ENCODE results near the gene TOGARAM2.

TOGARAM2 gene

GRCh38 chr2:28981016-28981441, at the start of gene TOGARAM2:
TSS of gene TOGARAM2 (plus strand) at chr2:28981298. CDS start at chr2:28994835, 13,537 bp downstream.
- TF ChIP-seq CTCF (conservative IDR thresholded peaks at IDR 0.05): no peak
- no peak for TF ChIP-seq ZFX (IDR thresholded peaks at IDR 0.05)
- no peak within 1 kb of the TSS for H3K27ac ChIP-seq

GRCh38 chr2:28934769-28935168, 46.3 kb upstream of the TOGARAM2 start:
- TF ChIP-seq ZFX (IDR thresholded peaks at IDR 0.05) (no peak), CTCF (conservative IDR thresholded peaks at IDR 0.05) (no peak)
- H3K27ac ChIP-seq: no peak overlapping the region

GRCh38 chr2:28941008-28941407, 40.1 kb upstream of the TOGARAM2 start:
- H3K27ac ChIP-seq: no peak overlapping the region
- TF ChIP-seq CTCF (conservative IDR thresholded peaks at IDR 0.05) (no peak), ZFX (IDR thresholded peaks at IDR 0.05) (no peak)

- no peak overlapping the region for H3K27ac ChIP-seq
- TF ChIP-seq ZFX (IDR thresholded peaks at IDR 0.05): no peak
- no peak for TF ChIP-seq CTCF (conservative IDR thresholded peaks at IDR 0.05)
Observed at GRCh38 chr2:28944535-28945248, 36.4 kb upstream of the TOGARAM2 start.

GRCh38 chr2:28948160-28948559, 32.9 kb upstream of the TOGARAM2 start:
- no peak overlapping the region for H3K27ac ChIP-seq
- no peak for TF ChIP-seq ZFX (IDR thresholded peaks at IDR 0.05)
- TF ChIP-seq CTCF (conservative IDR thresholded peaks at IDR 0.05): no peak

- no peak overlapping the region for H3K27ac ChIP-seq
- no peak for TF ChIP-seq ZFX (IDR thresholded peaks at IDR 0.05)
Observed at GRCh38 chr2:28949190-28949589, 31.9 kb upstream of the TOGARAM2 start.

- TF ChIP-seq CTCF (conservative IDR thresholded peaks at IDR 0.05): no peak
- no peak for TF ChIP-seq ZFX (IDR thresholded peaks at IDR 0.05)
- no peak overlapping the region for H3K27ac ChIP-seq
Observed at GRCh38 chr2:28949617-28950305, 31.3 kb upstream of the TOGARAM2 start.
